Neural cell (in vitro differentiated cells): ENCODE results near the gene WDR19. TPM values are rescaled to one million over a fixed set of nuclear protein-coding genes. Genes with fewer than 3 reads are reported as not detected.

Experiments
- H2AFZ ChIP-seq: fragments of 200-600, 300-800 bp; sonication (generic), shearing (Covaris generic); 2 replicates; pipeline ENCODE4 v1.6.0; 2014; ENCODE audit warnings: low read depth, mild to moderate bottlenecking, antibody characterized with exemption, low read length, moderate library complexity
- H3F3A ChIP-seq: fragments of 200-600 bp; shearing (Covaris generic); 2 replicates; pipeline ENCODE4 v1.6.1; 2016; ENCODE audit warnings: mild to moderate bottlenecking, moderate library complexity, mixed read lengths, antibody characterized with exemption, low read length; ENCODE audit not compliant: insufficient read depth, poor library complexity, severe bottlenecking
- H3K27ac ChIP-seq: fragments of 200-600, 300-800 bp; sonication (generic), shearing (Covaris generic); 2 replicates; pipeline ENCODE4 v1.5.1; 2014; ENCODE audit warnings: mild to moderate bottlenecking, low read length, moderate library complexity
- H3K27me3 ChIP-seq: fragments of 300-800, 200-600 bp; sonication (generic), shearing (Covaris generic); 2 replicates; pipeline ENCODE4 v1.6.0; 2014; ENCODE audit warnings: mild to moderate bottlenecking, low read depth, low read length, moderate library complexity; ENCODE audit not compliant: insufficient read depth
- H3K36me3 ChIP-seq: fragments of 300-800, 200-600 bp; sonication (generic), shearing (Covaris generic); 2 replicates; pipeline ENCODE4 v1.5.1; 2014; ENCODE audit warnings: mild to moderate bottlenecking, antibody characterized with exemption, low read length, moderate library complexity; ENCODE audit not compliant: insufficient read depth
- H3K4me2 ChIP-seq: fragments of 300-800, 200-600 bp; sonication (generic), shearing (Covaris generic); 2 replicates; pipeline ENCODE4 v1.6.0; 2014; ENCODE audit warnings: mild to moderate bottlenecking, low read length
- H3K4me3 ChIP-seq: fragments of 300-800, 200-600 bp; sonication (generic), shearing (Covaris generic); 2 replicates; pipeline ENCODE4 v1.5.1; 2014; ENCODE audit warnings: mild to moderate bottlenecking, low read length, moderate library complexity
- H3K79me2 ChIP-seq: fragments of 200-600 bp; shearing (Covaris generic); replicated peaks from 2 replicates; pipeline ENCODE4 v1.6.0; 2014; ENCODE audit warnings: mild to moderate bottlenecking, low read length, moderate library complexity; ENCODE audit not compliant: insufficient read depth
- H3K9ac ChIP-seq: fragments of 300-800, 200-600 bp; sonication (generic), shearing (Covaris generic); 2 replicates; pipeline ENCODE4 v1.6.1; 2016; ENCODE audit warnings: mild to moderate bottlenecking, low read length, mixed read lengths
- H3K9me2 ChIP-seq: fragments of 200-600 bp; shearing (Covaris generic); 2 replicates; pipeline ENCODE4 v1.6.1; 2016; ENCODE audit warnings: mild to moderate bottlenecking, low read length, mixed read lengths; ENCODE audit not compliant: insufficient read depth
- H3K9me3 ChIP-seq: fragments of 200-600, 300-800 bp; sonication (generic), shearing (Covaris generic); 2 replicates; pipeline ENCODE4 v1.6.1; 2016; ENCODE audit warnings: mild to moderate bottlenecking, mixed run types, low read length, moderate library complexity, mixed read lengths
- H4K20me1 ChIP-seq: fragments of 200-600 bp; shearing (Covaris generic); 2 replicates; pipeline ENCODE4 v1.6.1; 2016; ENCODE audit warnings: mild to moderate bottlenecking, mixed run types; ENCODE audit not compliant: insufficient read depth
- EP300 ChIP-seq: fragments of 450-650 bp; conservative IDR thresholded peaks from 2 replicates; pipeline ENCODE4 v1.6.1; 2014; ENCODE audit warnings: antibody characterized with exemption, mild to moderate bottlenecking, moderate library complexity; ENCODE audit not compliant: poor library complexity, severe bottlenecking
- EZH2 ChIP-seq: fragments of 200-600, 300-800 bp; shearing (Covaris generic), sonication (generic); IDR thresholded peaks from 2 replicates; pipeline ENCODE4 v1.6.1; 2014; ENCODE audit warnings: antibody characterized with exemption, low read length, borderline replicate concordance, mild to moderate bottlenecking; ENCODE audit not compliant: insufficient read depth, poor library complexity, severe bottlenecking
- MXI1 ChIP-seq: fragments of 450-650 bp; conservative IDR thresholded peaks from 2 replicates; pipeline ENCODE4 v1.6.1; 2014; ENCODE audit warnings: antibody characterized with exemption, mild to moderate bottlenecking; ENCODE audit not compliant: poor library complexity, severe bottlenecking
- POLR2AphosphoS5 ChIP-seq: IDR thresholded peaks from 2 replicates; pipeline ENCODE4 v1.6.1; 2012
- RAD21 ChIP-seq: fragments of 450-650 bp; conservative IDR thresholded peaks from 2 replicates; pipeline ENCODE4 v1.6.1; 2014; ENCODE audit warnings: antibody characterized with exemption, mild to moderate bottlenecking, moderate library complexity
- SMC3 ChIP-seq: fragments of 450-650 bp; conservative IDR thresholded peaks from 2 replicates; pipeline ENCODE4 v1.6.1; 2014; ENCODE audit warnings: antibody characterized with exemption, mild to moderate bottlenecking, moderate library complexity; ENCODE audit not compliant: poor library complexity
- TAF1 ChIP-seq: IDR thresholded peaks from 2 replicates; pipeline ENCODE4 v1.6.1; 2012; ENCODE audit warnings: low read depth
- polyA plus RNA-seq: library from polyadenylated mRNA; depleted of rRNA; stranded (reverse); fragments of >200 nt; gene quantifications from 2 replicates; pipeline ENCODE4 v1.2.3, GENCODE V29; 2014
- TF ChIP-seq, protein P1 (sequence below): IDR thresholded peaks from 2 replicates; pipeline ENCODE4 v1.6.1; 2012; ENCODE audit warnings: borderline replicate concordance
- TF ChIP-seq, protein P2 (sequence below): fragments of 450-650 bp; IDR thresholded peaks from 2 replicates; pipeline ENCODE4 v1.5.1; 2014; ENCODE audit warnings: antibody characterized with exemption, mild to moderate bottlenecking, moderate library complexity; ENCODE audit not compliant: poor library complexity, severe bottlenecking

Gene WDR19
- polyA plus RNA-seq, 1 donor from 2014 or later, result 69.9 TPM

DNA sequence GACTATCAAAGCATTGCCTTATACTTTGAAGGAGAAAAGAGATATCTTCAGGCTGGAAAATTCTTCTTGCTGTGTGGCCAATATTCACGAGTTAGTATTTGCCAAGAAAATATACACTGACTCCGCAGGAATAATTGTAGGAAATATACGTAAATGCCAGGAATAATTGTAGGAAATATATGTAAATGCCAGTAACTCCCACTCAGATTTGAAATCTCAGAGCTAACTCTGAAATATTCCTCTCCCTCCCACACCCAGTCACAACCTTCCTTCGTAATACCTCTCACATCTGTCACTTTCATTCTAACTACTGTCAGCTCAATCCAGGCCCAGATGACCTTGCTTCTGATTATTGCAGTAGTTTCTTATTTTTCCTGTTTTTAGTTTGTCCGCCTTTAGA lies 73.5 kb downstream of the WDR19 start:
- H3K4me2 ChIP-seq, result no peak overlapping the region
- H3K27ac ChIP-seq, result no peak overlapping the region

DNA sequence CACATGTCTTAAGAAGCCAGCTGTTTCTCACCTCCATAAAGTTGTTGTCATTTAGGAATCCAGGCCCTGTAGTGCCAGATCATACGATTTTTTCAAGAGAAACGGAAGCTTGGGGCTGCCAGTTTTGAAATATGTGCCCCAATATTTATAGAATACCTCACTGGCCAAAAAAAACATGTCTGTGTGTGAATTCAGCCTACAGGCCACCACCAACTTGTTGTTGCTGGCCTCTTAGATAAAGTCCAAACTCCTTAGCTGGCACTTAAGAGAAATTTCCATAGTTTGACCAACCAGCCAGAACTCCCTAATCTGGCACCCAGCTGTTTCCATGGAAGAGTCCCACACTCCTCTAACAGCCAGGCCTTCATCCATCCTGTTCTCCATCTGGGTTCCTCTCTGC lies 74.1 kb downstream of the WDR19 start:
- no peaks in the 10 kb centered on the region for H3K9me3 ChIP-seq
- H3K27me3 ChIP-seq, result no peaks in the 10 kb centered on the region
- H2AFZ ChIP-seq, result no peak overlapping the region
- no peaks in the 10 kb centered on the region for H3K9me2 ChIP-seq
- H3K9ac ChIP-seq, result no peak overlapping the region
- no peak overlapping the region for H3K27ac ChIP-seq
- H4K20me1 ChIP-seq, result no peaks in the 10 kb centered on the region
- H3K79me2 ChIP-seq, result no peaks in the 10 kb centered on the region
- H3K36me3 ChIP-seq, result peaks cover 5% of the 10 kb centered on the region
- no peak overlapping the region for H3K4me2 ChIP-seq
- TF ChIP-seq EP300, result no peak
- no peak for TF ChIP-seq MXI1
- TF ChIP-seq, protein P1, sequence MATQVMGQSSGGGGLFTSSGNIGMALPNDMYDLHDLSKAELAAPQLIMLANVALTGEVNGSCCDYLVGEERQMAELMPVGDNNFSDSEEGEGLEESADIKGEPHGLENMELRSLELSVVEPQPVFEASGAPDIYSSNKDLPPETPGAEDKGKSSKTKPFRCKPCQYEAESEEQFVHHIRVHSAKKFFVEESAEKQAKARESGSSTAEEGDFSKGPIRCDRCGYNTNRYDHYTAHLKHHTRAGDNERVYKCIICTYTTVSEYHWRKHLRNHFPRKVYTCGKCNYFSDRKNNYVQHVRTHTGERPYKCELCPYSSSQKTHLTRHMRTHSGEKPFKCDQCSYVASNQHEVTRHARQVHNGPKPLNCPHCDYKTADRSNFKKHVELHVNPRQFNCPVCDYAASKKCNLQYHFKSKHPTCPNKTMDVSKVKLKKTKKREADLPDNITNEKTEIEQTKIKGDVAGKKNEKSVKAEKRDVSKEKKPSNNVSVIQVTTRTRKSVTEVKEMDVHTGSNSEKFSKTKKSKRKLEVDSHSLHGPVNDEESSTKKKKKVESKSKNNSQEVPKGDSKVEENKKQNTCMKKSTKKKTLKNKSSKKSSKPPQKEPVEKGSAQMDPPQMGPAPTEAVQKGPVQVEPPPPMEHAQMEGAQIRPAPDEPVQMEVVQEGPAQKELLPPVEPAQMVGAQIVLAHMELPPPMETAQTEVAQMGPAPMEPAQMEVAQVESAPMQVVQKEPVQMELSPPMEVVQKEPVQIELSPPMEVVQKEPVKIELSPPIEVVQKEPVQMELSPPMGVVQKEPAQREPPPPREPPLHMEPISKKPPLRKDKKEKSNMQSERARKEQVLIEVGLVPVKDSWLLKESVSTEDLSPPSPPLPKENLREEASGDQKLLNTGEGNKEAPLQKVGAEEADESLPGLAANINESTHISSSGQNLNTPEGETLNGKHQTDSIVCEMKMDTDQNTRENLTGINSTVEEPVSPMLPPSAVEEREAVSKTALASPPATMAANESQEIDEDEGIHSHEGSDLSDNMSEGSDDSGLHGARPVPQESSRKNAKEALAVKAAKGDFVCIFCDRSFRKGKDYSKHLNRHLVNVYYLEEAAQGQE, result no peak
- no peak for TF ChIP-seq EZH2
- TF ChIP-seq RAD21, result no peak
- TF ChIP-seq SMC3, result no peak
- TF ChIP-seq, protein P2, sequence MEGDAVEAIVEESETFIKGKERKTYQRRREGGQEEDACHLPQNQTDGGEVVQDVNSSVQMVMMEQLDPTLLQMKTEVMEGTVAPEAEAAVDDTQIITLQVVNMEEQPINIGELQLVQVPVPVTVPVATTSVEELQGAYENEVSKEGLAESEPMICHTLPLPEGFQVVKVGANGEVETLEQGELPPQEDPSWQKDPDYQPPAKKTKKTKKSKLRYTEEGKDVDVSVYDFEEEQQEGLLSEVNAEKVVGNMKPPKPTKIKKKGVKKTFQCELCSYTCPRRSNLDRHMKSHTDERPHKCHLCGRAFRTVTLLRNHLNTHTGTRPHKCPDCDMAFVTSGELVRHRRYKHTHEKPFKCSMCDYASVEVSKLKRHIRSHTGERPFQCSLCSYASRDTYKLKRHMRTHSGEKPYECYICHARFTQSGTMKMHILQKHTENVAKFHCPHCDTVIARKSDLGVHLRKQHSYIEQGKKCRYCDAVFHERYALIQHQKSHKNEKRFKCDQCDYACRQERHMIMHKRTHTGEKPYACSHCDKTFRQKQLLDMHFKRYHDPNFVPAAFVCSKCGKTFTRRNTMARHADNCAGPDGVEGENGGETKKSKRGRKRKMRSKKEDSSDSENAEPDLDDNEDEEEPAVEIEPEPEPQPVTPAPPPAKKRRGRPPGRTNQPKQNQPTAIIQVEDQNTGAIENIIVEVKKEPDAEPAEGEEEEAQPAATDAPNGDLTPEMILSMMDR, result no peak
- no peak for TF ChIP-seq TAF1
- no peak for TF ChIP-seq POLR2AphosphoS5
- H3K4me3 ChIP-seq, result no peak overlapping the region
- H3F3A ChIP-seq, result no peaks in the 10 kb centered on the region

More for the DNA sequence above, 73.5 kb downstream of the WDR19 start:
- Histone ChIP-seq H3K36me3 (peaks cover 5% of the 10 kb centered on the region), H3K27me3 (no peaks in the 10 kb centered on the region), H3K4me3 (no peak overlapping the region), H3K79me2 (no peaks in the 10 kb centered on the region), H2AFZ (no peak overlapping the region), H4K20me1 (no peaks in the 10 kb centered on the region), H3F3A (no peaks in the 10 kb centered on the region), H3K9me2 (no peaks in the 10 kb centered on the region), H3K9me3 (no peaks in the 10 kb centered on the region), H3K9ac (no peak overlapping the region)
- TF ChIP-seq SMC3 (no peak), RAD21 (no peak), POLR2AphosphoS5 (no peak), TAF1 (no peak), EP300 (no peak), MXI1 (no peak), EZH2 (no peak)
- TF ChIP-seq, protein P1, result no peak
- TF ChIP-seq, protein P2, result no peak
